ENCODE data around the gene SLC47A1.

- TF ChIP-seq, protein P1, sequence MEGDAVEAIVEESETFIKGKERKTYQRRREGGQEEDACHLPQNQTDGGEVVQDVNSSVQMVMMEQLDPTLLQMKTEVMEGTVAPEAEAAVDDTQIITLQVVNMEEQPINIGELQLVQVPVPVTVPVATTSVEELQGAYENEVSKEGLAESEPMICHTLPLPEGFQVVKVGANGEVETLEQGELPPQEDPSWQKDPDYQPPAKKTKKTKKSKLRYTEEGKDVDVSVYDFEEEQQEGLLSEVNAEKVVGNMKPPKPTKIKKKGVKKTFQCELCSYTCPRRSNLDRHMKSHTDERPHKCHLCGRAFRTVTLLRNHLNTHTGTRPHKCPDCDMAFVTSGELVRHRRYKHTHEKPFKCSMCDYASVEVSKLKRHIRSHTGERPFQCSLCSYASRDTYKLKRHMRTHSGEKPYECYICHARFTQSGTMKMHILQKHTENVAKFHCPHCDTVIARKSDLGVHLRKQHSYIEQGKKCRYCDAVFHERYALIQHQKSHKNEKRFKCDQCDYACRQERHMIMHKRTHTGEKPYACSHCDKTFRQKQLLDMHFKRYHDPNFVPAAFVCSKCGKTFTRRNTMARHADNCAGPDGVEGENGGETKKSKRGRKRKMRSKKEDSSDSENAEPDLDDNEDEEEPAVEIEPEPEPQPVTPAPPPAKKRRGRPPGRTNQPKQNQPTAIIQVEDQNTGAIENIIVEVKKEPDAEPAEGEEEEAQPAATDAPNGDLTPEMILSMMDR (IDR thresholded peaks at IDR 0.05), result no peak
- TF ChIP-seq POLR2AphosphoS5 (IDR thresholded peaks at IDR 0.05) (no peak), POLR2A (IDR thresholded peaks at IDR 0.05) (no peak)
These were observed 34.3 kb downstream of the SLC47A1 start for GRCh38 chr17:19568016-19568350.
